ENCODE data around the gene MAMLD1. TPM values are rescaled to one million over a fixed set of nuclear protein-coding genes. Genes with fewer than 3 reads are reported as not detected.

MAMLD1 gene
- total and polyA plus RNA-seq, 9 of the 15 experiments (the other 6 are each of a cell fraction or from before 2014, with no cell fraction given) = 0.12 to 0.18 TPM; not detected in 7

DNA sequence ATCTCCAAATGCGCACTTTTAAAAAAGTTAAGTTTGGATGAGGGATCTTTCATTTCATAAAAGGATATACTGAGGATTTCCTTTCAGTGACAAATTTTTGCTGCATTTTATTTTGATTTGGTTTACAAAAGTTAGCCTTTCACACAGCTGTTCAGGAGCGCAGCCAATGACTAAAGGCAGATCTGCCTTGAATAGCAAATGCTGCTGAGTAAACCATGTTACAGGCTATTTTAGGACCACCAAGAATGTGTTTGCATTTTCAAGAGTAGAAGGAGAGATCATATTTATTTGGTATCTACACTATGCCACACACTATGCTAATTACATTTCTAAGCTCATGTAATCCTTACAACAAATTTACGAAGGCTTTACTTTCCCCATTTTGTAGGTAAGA, 92.1 kb downstream of the MAMLD1 start:
- intact Hi-C loops (cut with micrococcal nuclease) = no loop called here
- FAIRE-seq (no peak), DNase-seq (ENCODE audit: extremely low read depth in 1 of 4, low spot score in 3 of 4) (no peak), ATAC-seq (no peak)
- Histone ChIP-seq H3K9me1 (ENCODE audit: control insufficient read depth, insufficient read depth, low read length) (no peaks in the 10 kb centered on the region), H3K4me2 (ENCODE audit: insufficient read depth, low read length) (no peak overlapping the region), H3K79me2 (ENCODE audit: control insufficient read depth, insufficient read depth, low read length) (no peaks in the 10 kb centered on the region), H3K27me3 (ENCODE audit: control insufficient read depth in 2 of 2, insufficient read depth in 2 of 2, low read length in 2 of 2) (no peaks in the 10 kb centered on the region), H3K27ac (ENCODE audit: extremely low read depth, low read depth, low read length) (no peak overlapping the region), H3K4me1 (replicated peaks in 1 of 2; ENCODE audit: control insufficient read depth in 2 of 2, insufficient read depth in 2 of 2, low read length in 2 of 2) (peaks cover 0 to 7% of the 10 kb centered on the region in 2 experiments; a peak in 2 of 5 replicates), H3K4me3 (no peak overlapping the region), H3K36me3 (ENCODE audit: control insufficient read depth, insufficient read depth, low read length) (no peaks in the 10 kb centered on the region), H3K9me3 (replicated peaks; ENCODE audit: control insufficient read depth, insufficient read depth, low read depth, low read length) (no peaks in the 10 kb centered on the region), H4K20me1 (replicated peaks; ENCODE audit: control insufficient read depth, insufficient read depth, low read length) (no peaks in the 10 kb centered on the region), H2AFZ (ENCODE audit: low read depth, low read length) (no peak overlapping the region), H3K9ac (ENCODE audit: insufficient read depth in 1 of 2, low read depth in 2 of 2, low read length in 2 of 2) (no peak overlapping the region)
- in situ Hi-C loops (cut with MboI) = no loop called here
- 54% methylated on average over 3 of the region's 3 CpGs for WGBS (ENCODE audit: insufficient coverage, low coverage, missing lambda C conversion rate)
- POLR2A ChIA-PET = interaction anchor here (0.6 kb wide), 1 partner anchor 39 kb away, joined by 3 read pairs; no protein-coding TSS in a partner anchor
- CTCF ChIA-PET (ENCODE audit: low intra/inter-chr PET ratio) = no interaction called here
- no TSS peak for BruUV-seq (replicated peaks)
- TF ChIP-seq HCFC1 (IDR thresholded peaks at IDR 0.05; ENCODE audit: low read depth, low read length) (no peak), ZNF561 (CRISPR knock-in tag; conservative IDR thresholded peaks at IDR 0.05) (no peak), BCL6 (CRISPR knock-in tag; IDR thresholded peaks at IDR 0.05) (no peak), CBX3 (IDR thresholded peaks at IDR 0.05; ENCODE audit: borderline replicate concordance in 1 of 2, low read length in 2 of 2) (no peak), ADNP (tag; IDR thresholded peaks at IDR 0.05) (no peak), ZNF143 (CRISPR knock-in tag; IDR thresholded peaks at IDR 0.05) (no peak)
- TF ChIP-seq, protein P1, sequence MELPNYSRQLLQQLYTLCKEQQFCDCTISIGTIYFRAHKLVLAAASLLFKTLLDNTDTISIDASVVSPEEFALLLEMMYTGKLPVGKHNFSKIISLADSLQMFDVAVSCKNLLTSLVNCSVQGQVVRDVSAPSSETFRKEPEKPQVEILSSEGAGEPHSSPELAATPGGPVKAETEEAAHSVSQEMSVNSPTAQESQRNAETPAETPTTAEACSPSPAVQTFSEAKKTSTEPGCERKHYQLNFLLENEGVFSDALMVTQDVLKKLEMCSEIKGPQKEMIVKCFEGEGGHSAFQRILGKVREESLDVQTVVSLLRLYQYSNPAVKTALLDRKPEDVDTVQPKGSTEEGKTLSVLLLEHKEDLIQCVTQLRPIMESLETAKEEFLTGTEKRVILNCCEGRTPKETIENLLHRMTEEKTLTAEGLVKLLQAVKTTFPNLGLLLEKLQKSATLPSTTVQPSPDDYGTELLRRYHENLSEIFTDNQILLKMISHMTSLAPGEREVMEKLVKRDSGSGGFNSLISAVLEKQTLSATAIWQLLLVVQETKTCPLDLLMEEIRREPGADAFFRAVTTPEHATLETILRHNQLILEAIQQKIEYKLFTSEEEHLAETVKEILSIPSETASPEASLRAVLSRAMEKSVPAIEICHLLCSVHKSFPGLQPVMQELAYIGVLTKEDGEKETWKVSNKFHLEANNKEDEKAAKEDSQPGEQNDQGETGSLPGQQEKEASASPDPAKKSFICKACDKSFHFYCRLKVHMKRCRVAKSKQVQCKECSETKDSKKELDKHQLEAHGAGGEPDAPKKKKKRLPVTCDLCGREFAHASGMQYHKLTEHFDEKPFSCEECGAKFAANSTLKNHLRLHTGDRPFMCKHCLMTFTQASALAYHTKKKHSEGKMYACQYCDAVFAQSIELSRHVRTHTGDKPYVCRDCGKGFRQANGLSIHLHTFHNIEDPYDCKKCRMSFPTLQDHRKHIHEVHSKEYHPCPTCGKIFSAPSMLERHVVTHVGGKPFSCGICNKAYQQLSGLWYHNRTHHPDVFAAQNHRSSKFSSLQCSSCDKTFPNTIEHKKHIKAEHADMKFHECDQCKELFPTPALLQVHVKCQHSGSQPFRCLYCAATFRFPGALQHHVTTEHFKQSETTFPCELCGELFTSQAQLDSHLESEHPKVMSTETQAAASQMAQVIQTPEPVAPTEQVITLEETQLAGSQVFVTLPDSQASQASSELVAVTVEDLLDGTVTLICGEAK (IDR thresholded peaks at IDR 0.05) = no peak
- TF ChIP-seq, protein P1 (CRISPR knock-in tag; IDR thresholded peaks at IDR 0.05) = no peak
- TF ChIP-seq, protein P2, sequence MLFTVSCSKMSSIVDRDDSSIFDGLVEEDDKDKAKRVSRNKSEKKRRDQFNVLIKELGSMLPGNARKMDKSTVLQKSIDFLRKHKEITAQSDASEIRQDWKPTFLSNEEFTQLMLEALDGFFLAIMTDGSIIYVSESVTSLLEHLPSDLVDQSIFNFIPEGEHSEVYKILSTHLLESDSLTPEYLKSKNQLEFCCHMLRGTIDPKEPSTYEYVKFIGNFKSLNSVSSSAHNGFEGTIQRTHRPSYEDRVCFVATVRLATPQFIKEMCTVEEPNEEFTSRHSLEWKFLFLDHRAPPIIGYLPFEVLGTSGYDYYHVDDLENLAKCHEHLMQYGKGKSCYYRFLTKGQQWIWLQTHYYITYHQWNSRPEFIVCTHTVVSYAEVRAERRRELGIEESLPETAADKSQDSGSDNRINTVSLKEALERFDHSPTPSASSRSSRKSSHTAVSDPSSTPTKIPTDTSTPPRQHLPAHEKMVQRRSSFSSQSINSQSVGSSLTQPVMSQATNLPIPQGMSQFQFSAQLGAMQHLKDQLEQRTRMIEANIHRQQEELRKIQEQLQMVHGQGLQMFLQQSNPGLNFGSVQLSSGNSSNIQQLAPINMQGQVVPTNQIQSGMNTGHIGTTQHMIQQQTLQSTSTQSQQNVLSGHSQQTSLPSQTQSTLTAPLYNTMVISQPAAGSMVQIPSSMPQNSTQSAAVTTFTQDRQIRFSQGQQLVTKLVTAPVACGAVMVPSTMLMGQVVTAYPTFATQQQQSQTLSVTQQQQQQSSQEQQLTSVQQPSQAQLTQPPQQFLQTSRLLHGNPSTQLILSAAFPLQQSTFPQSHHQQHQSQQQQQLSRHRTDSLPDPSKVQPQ (CRISPR knock-in tag; IDR thresholded peaks at IDR 0.05; ENCODE audit: borderline replicate concordance) = no peak

All from K562 (cell line).